ENCODE measurements around the gene CROCC2.

DNA sequence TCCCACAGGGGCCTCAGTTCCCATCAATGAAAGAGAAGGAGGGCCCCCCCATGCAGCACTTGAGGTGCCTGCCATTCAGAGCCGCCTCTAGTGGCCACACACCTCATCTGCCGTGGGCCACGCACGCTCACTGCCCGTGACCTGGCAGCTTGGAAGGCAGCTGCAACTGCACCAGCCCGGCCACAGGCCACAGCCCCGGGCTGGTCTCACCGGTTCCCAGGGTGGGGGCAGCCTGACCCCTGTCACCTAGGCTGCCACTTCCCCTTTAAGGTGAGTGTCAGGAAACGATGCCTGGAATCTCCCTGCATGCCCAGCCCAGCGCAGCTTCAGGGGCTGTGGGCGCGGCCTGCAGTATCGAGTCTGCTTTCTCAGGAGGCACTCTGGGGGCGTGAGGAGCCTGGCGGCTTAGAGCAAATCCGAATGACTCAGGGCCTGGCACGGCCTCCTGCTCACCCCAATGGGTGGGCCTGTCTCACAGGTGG is 12.7 kb upstream of the CROCC2 start:
- TF ChIP-seq, protein P1, sequence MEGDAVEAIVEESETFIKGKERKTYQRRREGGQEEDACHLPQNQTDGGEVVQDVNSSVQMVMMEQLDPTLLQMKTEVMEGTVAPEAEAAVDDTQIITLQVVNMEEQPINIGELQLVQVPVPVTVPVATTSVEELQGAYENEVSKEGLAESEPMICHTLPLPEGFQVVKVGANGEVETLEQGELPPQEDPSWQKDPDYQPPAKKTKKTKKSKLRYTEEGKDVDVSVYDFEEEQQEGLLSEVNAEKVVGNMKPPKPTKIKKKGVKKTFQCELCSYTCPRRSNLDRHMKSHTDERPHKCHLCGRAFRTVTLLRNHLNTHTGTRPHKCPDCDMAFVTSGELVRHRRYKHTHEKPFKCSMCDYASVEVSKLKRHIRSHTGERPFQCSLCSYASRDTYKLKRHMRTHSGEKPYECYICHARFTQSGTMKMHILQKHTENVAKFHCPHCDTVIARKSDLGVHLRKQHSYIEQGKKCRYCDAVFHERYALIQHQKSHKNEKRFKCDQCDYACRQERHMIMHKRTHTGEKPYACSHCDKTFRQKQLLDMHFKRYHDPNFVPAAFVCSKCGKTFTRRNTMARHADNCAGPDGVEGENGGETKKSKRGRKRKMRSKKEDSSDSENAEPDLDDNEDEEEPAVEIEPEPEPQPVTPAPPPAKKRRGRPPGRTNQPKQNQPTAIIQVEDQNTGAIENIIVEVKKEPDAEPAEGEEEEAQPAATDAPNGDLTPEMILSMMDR (IDR thresholded peaks at IDR 0.05) = no peak
- TF ChIP-seq POLR2A (IDR thresholded peaks at IDR 0.05) = no peak
- TF ChIP-seq POLR2AphosphoS5 (IDR thresholded peaks at IDR 0.05) = no peak
